Measurements from ENCODE around the gene HSPA8.

The HSPA8 gene

GRCh38 chr11:123041185-123041584 lies 20.8 kb downstream of the HSPA8 start:
- DNase-seq: no peak
- Histone ChIP-seq H3K36me3 (no peaks in the 10 kb centered on the region), H3K27me3 (no peaks in the 10 kb centered on the region), H3K4me3 (ENCODE audit: low read depth, low read length) (no peak overlapping the region), H3K4me1 (peaks cover 7% of the 10 kb centered on the region), H3K9me3 (no peaks in the 10 kb centered on the region)
- no peak for TF ChIP-seq CTCF (IDR thresholded peaks at IDR 0.05; ENCODE audit: low read depth, low read length)

GRCh38 chr11:123040111-123040432 lies 21.9 kb downstream of the HSPA8 start:
- no peaks in the 10 kb centered on the region for H3K27me3 ChIP-seq
- no peak for TF ChIP-seq CTCF (IDR thresholded peaks at IDR 0.05; ENCODE audit: low read depth, low read length)
- DNase-seq: peak; percentile 60

GRCh38 chr11:123035831-123036230 lies 26.1 kb downstream of the HSPA8 start:
- H3K9me3 ChIP-seq: no peaks in the 10 kb centered on the region
- no peaks in the 10 kb centered on the region for H3K36me3 ChIP-seq
- no peak for DNase-seq
- peaks cover 7% of the 10 kb centered on the region for H3K4me1 ChIP-seq
- H3K27me3 ChIP-seq: no peaks in the 10 kb centered on the region
- no peak for TF ChIP-seq CTCF (IDR thresholded peaks at IDR 0.05; ENCODE audit: low read depth, low read length)
- no peak overlapping the region for H3K4me3 ChIP-seq (ENCODE audit: low read depth, low read length)

More at GRCh38 chr11:123040111-123040432, 21.9 kb downstream of the HSPA8 start:
- Histone ChIP-seq H3K36me3 (no peaks in the 10 kb centered on the region), H3K9me3 (no peaks in the 10 kb centered on the region), H3K4me3 (ENCODE audit: low read depth, low read length) (no peak overlapping the region; the same call in 1 of the 2 replicates), H3K4me1 (peaks cover 7% of the 10 kb centered on the region)

GRCh38 chr11:123034597-123034996 lies 27.3 kb downstream of the HSPA8 start:
- Histone ChIP-seq H3K4me1 (peaks cover under 1% of the 10 kb centered on the region), H3K4me3 (ENCODE audit: low read depth, low read length) (no peak overlapping the region), H3K27me3 (no peaks in the 10 kb centered on the region), H3K36me3 (no peaks in the 10 kb centered on the region), H3K9me3 (no peaks in the 10 kb centered on the region)
- no peak for TF ChIP-seq CTCF (IDR thresholded peaks at IDR 0.05; ENCODE audit: low read depth, low read length)
- no peak for DNase-seq

- no peaks in the 10 kb centered on the region for H3K36me3 ChIP-seq
- H3K4me1 ChIP-seq: no peaks in the 10 kb centered on the region
- H3K4me3 ChIP-seq (ENCODE audit: low read depth, low read length): no peak overlapping the region
- no peaks in the 10 kb centered on the region for H3K9me3 ChIP-seq
- DNase-seq: no peak
- H3K27me3 ChIP-seq: no peaks in the 10 kb centered on the region
- peak; percentile 38 for TF ChIP-seq CTCF (IDR thresholded peaks at IDR 0.05; ENCODE audit: low read depth, low read length)
These were observed 28.0 kb downstream of the HSPA8 start for GRCh38 chr11:123033895-123034294.

GRCh38 chr11:123030517-123030916 lies 31.4 kb downstream of the HSPA8 start:
- H3K36me3 ChIP-seq: no peaks in the 10 kb centered on the region
- no peak for DNase-seq
- TF ChIP-seq CTCF (IDR thresholded peaks at IDR 0.05; ENCODE audit: low read depth, low read length): no peak
- H3K9me3 ChIP-seq: no peaks in the 10 kb centered on the region
- no peak overlapping the region for H3K4me3 ChIP-seq (ENCODE audit: low read depth, low read length)
- H3K4me1 ChIP-seq: no peaks in the 10 kb centered on the region
- H3K27me3 ChIP-seq: peaks cover 10% of the 10 kb centered on the region
